ENCODE results near the gene C19orf12.

DNA sequence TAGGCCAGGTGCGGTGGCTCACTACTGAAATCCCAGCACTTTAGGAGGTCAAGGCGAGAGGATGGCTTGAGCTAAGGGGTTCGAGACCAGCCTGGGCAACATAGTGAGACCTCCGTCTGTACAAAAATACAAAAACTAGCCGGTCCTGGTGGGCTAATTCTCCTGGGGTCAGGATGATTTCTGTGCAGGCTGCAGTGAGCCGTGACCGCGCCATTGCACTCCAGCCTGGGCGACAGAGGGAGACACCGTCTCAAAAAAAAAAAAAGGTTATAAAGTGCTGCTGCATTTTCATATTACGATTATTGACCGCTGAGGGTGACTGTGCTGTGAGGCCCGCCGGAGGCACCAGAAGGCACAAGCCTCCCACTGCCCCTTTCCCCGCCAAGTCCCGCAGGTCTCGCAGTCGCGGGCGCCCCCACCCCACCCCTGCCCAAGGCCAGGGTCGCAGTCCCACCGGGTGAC lies 50.3 kb downstream of the C19orf12 start:
- TF ChIP-seq, protein P1, sequence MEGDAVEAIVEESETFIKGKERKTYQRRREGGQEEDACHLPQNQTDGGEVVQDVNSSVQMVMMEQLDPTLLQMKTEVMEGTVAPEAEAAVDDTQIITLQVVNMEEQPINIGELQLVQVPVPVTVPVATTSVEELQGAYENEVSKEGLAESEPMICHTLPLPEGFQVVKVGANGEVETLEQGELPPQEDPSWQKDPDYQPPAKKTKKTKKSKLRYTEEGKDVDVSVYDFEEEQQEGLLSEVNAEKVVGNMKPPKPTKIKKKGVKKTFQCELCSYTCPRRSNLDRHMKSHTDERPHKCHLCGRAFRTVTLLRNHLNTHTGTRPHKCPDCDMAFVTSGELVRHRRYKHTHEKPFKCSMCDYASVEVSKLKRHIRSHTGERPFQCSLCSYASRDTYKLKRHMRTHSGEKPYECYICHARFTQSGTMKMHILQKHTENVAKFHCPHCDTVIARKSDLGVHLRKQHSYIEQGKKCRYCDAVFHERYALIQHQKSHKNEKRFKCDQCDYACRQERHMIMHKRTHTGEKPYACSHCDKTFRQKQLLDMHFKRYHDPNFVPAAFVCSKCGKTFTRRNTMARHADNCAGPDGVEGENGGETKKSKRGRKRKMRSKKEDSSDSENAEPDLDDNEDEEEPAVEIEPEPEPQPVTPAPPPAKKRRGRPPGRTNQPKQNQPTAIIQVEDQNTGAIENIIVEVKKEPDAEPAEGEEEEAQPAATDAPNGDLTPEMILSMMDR (IDR thresholded peaks at IDR 0.05; ENCODE audit: extremely low read depth in 1 of 2, insufficient read depth in 1 of 2, low read depth in 1 of 2, low read length in 2 of 2), result no peak
- TF ChIP-seq POLR2AphosphoS5 (IDR thresholded peaks at IDR 0.05; ENCODE audit: insufficient read depth, low read depth, low read length) (no peak), MYC (IDR thresholded peaks at IDR 0.05; ENCODE audit: low read depth, low read length) (no peak), POLR2A (IDR thresholded peaks at IDR 0.05; ENCODE audit: low read depth, low read length) (no peak), EZH2 (IDR thresholded peaks at IDR 0.05; ENCODE audit: borderline replicate concordance, low read depth, low read length, severe bottlenecking) (no peak), JUN (IDR thresholded peaks at IDR 0.05; ENCODE audit: borderline replicate concordance, insufficient read depth, insufficient read length, low read depth) (no peak), FOS (IDR thresholded peaks at IDR 0.05; ENCODE audit: borderline replicate concordance, insufficient read depth, low read length) (no peak)
- TF ChIP-seq, protein P2, sequence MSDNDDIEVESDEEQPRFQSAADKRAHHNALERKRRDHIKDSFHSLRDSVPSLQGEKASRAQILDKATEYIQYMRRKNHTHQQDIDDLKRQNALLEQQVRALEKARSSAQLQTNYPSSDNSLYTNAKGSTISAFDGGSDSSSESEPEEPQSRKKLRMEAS (IDR thresholded peaks at IDR 0.05; ENCODE audit: insufficient read depth, insufficient read length), result no peak
